Natural killer cell (primary cell): ENCODE measurements around the gene ZNF618. TPM values are rescaled to one million over a fixed set of nuclear protein-coding genes. Genes with fewer than 3 reads are reported as not detected.

Source experiments
- ATAC-seq, 3 donors: fragments of 150-1000 bp in 2 of 3; fragments of 200-7000 bp in 1 of 3; cut with Tn5 transposase; 1 replicate in 1 of 3; 2 replicates in 2 of 3; pipeline ENCODE4 v1.10.0; 2021; ENCODE audit warnings: mild to moderate bottlenecking in 2 of 3, moderate library complexity in 2 of 3
- DNase-seq, 2 donors: peaks; one replicate each; pipeline versions ENCODE4 v3.0.0 to v3.0.0-alpha.2; 2013 to 2021; ENCODE audit warnings: mixed read lengths in 1 of 2
- H3K27ac ChIP-seq: one replicate; pipeline ENCODE4 v1.5.1; 2013; ENCODE audit warnings: mild to moderate bottlenecking, low read length
- H3K27me3 ChIP-seq: one replicate; pipeline ENCODE4 v1.6.1; 2013; ENCODE audit warnings: low read length; ENCODE audit not compliant: control insufficient read depth, insufficient read depth
- H3K36me3 ChIP-seq: one replicate; pipeline ENCODE4 v1.6.1; 2013; ENCODE audit warnings: low read length; ENCODE audit not compliant: control insufficient read depth, insufficient read depth
- H3K4me1 ChIP-seq: one replicate; pipeline ENCODE4 v1.6.1; 2013; ENCODE audit warnings: low read length; ENCODE audit not compliant: control insufficient read depth, insufficient read depth
- H3K4me3 ChIP-seq: one replicate; pipeline ENCODE4 v1.5.1; 2013; ENCODE audit warnings: low read length
- H3K9me3 ChIP-seq: one replicate; pipeline ENCODE4 v1.6.1; 2013; ENCODE audit warnings: low read length; ENCODE audit not compliant: control insufficient read depth, insufficient read depth
- H3K27ac Mint-ChIP-seq, 2 donors: one replicate each; pipeline ENCODE4 v1.8.0; 2022; ENCODE audit warnings: mild to moderate bottlenecking in 2 of 2, mixed read lengths in 2 of 2, moderate library complexity in 1 of 2
- H3K27me3 Mint-ChIP-seq, 2 donors: one replicate each; pipeline ENCODE4 v1.8.0; 2022; ENCODE audit warnings: low read depth in 2 of 2, mixed read lengths in 2 of 2
- H3K36me3 Mint-ChIP-seq: one replicate; pipeline ENCODE4 v1.8.0; 2022; ENCODE audit warnings: mixed read lengths
- H3K4me1 Mint-ChIP-seq, 2 donors: one replicate each; pipeline ENCODE4 v1.8.0; 2022; ENCODE audit warnings: mixed read lengths in 2 of 2
- H3K4me3 Mint-ChIP-seq: one replicate; pipeline ENCODE4 v1.8.0; 2022; ENCODE audit warnings: mild to moderate bottlenecking, moderate library complexity, mixed read lengths
- H3K9me3 Mint-ChIP-seq, 2 donors: one replicate each; pipeline ENCODE4 v1.8.0; 2022; ENCODE audit warnings: mixed read lengths in 2 of 2
- WGBS: methylation state at CpG from one replicate; pipeline ENCODE4 v1.1.7; 2013; ENCODE audit warnings: missing lambda C conversion rate; ENCODE audit not compliant: insufficient coverage; 5-methylcytosine and 5-hydroxymethylcytosine counted together
- intact Hi-C: fragments of 100-400 bp; cut with micrococcal nuclease; formaldehyde crosslinking; loops from one replicate; pipeline ENCODE4 v1.14.2; 2022
- total RNA-seq, 4 donors: library from RNA; stranded (reverse); fragments of 120-200 nt in 1 of 4; gene quantifications; one replicate each; pipeline versions ENCODE4 v1.2.3 to v1.2.4, GENCODE V29; 2013 to 2022
- TF ChIP-seq, protein P1 (sequence below): fragments of 200-600 bp; IDR thresholded peaks from one replicate; pipeline ENCODE4 v1.8.0; 2022; ENCODE audit warnings: antibody characterized with exemption

ZNF618 gene
- total RNA-seq, 3 donors from 2014 or later (not counting 1 experiment from before 2014, with no cell fraction given), result 9.2 to 10.7 (median 10.0) TPM

DNA sequence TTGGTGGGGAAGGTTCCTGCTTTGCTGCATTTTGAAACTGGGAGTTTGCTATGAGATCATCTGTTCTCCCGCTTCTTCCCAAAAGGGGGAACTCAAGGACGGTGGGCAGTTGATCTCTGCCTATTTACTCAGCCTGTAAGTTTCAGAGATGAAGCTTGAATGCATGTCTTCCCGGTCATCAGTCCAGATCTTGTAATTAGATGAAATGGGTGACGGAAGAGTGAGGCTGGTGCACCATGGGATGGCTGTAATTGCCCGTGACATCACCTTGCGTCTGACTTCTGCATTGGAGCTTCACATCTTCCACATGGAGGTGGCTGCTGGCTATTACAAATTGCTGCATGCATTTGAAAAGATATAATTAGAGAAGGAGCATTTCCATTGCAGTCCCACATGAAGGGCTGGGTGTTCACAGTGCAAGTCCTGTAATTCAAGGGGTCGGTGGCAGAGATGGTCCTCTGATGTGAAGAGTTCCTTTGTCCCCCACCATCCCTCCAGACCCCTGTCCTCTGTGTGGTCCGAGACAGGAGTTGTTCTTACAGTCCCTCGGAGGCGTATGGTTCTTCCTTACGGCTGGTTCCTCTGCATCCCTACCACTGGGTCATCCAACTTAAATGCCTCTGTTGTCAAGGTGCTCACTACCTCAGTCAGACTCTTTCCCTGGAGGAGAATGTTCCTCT, 72.9 kb downstream of the ZNF618 start:
- WGBS, result 76% methylated on average over 10 of the region's 11 CpGs
- no peaks in the 10 kb centered on the region for H3K36me3 ChIP-seq
- H3K4me1 Mint-ChIP-seq, result peaks cover 5 to 7% of the 10 kb centered on the region in 2 donors
- no peak overlapping the region for H3K4me3 Mint-ChIP-seq
- H3K27ac ChIP-seq, result no peak overlapping the region
- no peak overlapping the region for H3K4me3 ChIP-seq
- TF ChIP-seq, protein P1, sequence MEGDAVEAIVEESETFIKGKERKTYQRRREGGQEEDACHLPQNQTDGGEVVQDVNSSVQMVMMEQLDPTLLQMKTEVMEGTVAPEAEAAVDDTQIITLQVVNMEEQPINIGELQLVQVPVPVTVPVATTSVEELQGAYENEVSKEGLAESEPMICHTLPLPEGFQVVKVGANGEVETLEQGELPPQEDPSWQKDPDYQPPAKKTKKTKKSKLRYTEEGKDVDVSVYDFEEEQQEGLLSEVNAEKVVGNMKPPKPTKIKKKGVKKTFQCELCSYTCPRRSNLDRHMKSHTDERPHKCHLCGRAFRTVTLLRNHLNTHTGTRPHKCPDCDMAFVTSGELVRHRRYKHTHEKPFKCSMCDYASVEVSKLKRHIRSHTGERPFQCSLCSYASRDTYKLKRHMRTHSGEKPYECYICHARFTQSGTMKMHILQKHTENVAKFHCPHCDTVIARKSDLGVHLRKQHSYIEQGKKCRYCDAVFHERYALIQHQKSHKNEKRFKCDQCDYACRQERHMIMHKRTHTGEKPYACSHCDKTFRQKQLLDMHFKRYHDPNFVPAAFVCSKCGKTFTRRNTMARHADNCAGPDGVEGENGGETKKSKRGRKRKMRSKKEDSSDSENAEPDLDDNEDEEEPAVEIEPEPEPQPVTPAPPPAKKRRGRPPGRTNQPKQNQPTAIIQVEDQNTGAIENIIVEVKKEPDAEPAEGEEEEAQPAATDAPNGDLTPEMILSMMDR, result no peak
- no peaks in the 10 kb centered on the region for H3K27me3 ChIP-seq
- ATAC-seq, result no peak
- no peak overlapping the region for H3K27ac Mint-ChIP-seq
- H3K27me3 Mint-ChIP-seq, result no peaks in the 10 kb centered on the region
- no peak for DNase-seq
- H3K36me3 Mint-ChIP-seq, result no peaks in the 10 kb centered on the region
- H3K9me3 ChIP-seq, result no peaks in the 10 kb centered on the region
- intact Hi-C loops, result loop anchor here (2.0 kb wide), 1 partner anchor 42 kb away; no protein-coding TSS in a partner anchor
- no peaks in the 10 kb centered on the region for H3K4me1 ChIP-seq
- no peaks in the 10 kb centered on the region for H3K9me3 Mint-ChIP-seq

DNA sequence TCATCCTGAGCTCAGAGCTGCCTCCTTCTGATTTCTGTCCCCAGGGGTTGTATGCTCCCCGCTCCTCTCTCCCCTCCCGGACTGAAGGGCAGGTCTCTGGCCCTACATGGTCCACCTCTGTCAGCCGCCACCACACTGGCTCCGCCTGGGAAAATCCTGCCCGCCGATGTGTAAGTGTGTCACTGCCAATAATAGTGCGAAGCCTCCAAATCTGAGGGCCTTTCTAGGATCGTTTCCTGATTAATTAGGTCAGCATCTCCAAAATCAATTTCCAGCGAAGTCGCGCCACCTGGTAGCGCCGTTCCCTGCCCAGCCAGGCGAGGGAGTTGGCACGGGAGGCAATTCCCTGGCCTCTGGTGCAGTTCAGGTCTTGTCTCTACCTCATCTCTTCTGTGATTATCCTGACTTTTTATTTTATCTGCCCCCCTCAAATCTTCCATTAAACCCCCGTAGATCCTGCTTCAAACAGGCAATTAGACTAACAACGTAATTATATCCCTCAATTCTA, 73.5 kb downstream of the ZNF618 start:
- no peak overlapping the region for H3K4me3 Mint-ChIP-seq
- Histone ChIP-seq H3K9me3 (no peaks in the 10 kb centered on the region), H3K27ac (no peak overlapping the region), H3K4me3 (no peak overlapping the region), H3K36me3 (no peaks in the 10 kb centered on the region), H3K4me1 (no peaks in the 10 kb centered on the region), H3K27me3 (no peaks in the 10 kb centered on the region)
- 95% methylated on average over 16 of the region's 17 CpGs for WGBS
- TF ChIP-seq, protein P1, result no peak
- ATAC-seq (no peak), DNase-seq (no peak)
- intact Hi-C loops, result loop anchor here (2.0 kb wide), 1 partner anchor 43 kb away; no protein-coding TSS in a partner anchor
- H3K27me3 Mint-ChIP-seq, result no peaks in the 10 kb centered on the region
- no peaks in the 10 kb centered on the region for H3K9me3 Mint-ChIP-seq
- peaks cover 6 to 7% of the 10 kb centered on the region in 2 donors for H3K4me1 Mint-ChIP-seq
- no peaks in the 10 kb centered on the region for H3K36me3 Mint-ChIP-seq
- H3K27ac Mint-ChIP-seq, result no peak overlapping the region

DNA sequence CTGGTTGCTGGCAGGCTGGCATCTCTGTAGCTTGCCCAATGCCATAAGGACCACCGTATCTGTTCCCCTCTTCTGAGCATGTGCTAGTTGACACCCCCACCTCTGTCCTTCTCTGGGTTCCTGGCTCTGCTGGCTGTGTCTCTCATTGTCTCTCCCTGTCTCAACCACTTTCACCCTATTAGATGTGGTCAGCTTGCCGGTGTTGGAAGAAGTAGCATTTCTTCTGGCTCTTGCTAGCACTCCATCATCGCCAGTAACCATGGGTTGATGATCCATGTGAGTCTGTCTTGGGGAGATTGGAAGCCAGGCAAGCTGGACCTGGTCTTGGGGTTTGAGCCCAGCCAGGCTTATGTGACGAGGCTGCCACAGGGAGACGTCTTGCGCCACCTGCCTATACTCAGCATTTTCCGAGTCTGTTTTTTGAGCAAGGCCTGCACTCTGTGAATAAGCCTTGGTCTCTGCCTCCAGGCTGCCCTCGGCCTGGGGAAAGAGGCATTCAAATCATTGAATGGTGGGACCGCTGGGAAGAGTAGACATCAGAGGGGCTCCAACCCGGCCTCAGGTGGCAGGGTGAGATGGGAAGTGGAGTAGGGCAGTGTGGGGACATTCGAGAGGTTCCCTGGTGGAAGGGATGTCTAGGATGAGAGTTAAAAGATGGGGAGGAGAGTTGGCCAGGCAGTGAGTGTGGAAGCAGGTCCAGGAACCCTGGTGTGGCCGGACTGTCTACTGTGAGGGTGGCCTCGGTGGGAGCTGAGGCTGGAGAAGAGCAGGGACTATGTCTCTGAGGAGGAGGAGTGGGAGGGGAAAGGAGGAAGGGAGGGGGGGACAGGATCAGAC, 74.3 kb downstream of the ZNF618 start:
- TF ChIP-seq, protein P1, result no peak
- no peak overlapping the region for H3K4me3 ChIP-seq
- Mint-ChIP-seq H3K27ac (no peak overlapping the region), H3K36me3 (no peaks in the 10 kb centered on the region), H3K9me3 (no peaks in the 10 kb centered on the region), H3K4me3 (no peak overlapping the region), H3K27me3 (no peaks in the 10 kb centered on the region), H3K4me1 (peaks cover 7 to 12% of the 10 kb centered on the region in 2 donors)
- H3K4me1 ChIP-seq, result no peaks in the 10 kb centered on the region
- intact Hi-C loops, result no loop called here
- H3K27me3 ChIP-seq, result no peaks in the 10 kb centered on the region
- DNase-seq, result no peak
- WGBS, result 87% methylated on average over 13 of the region's 13 CpGs
- no peak for ATAC-seq
- no peaks in the 10 kb centered on the region for H3K36me3 ChIP-seq
- no peak overlapping the region for H3K27ac ChIP-seq
- H3K9me3 ChIP-seq, result no peaks in the 10 kb centered on the region
